Muscle of leg (tissue), 11 donors: Measurements from ENCODE around the gene HOMER2. TPM values are rescaled to one million over a fixed set of nuclear protein-coding genes. Genes with fewer than 3 reads are reported as not detected.

Source experiments
- DNase-seq: peaks from one replicate; pipeline ENCODE4 v3.0.0; 2013
- H3K27ac ChIP-seq: one replicate; pipeline ENCODE4 v1.5.1; 2013; ENCODE audit warnings: mild to moderate bottlenecking, low read length, control low read depth
- H3K27me3 ChIP-seq: one replicate; pipeline ENCODE4 v1.6.1; 2013; ENCODE audit warnings: low read length; ENCODE audit not compliant: control insufficient read depth, insufficient read depth
- H3K36me3 ChIP-seq: one replicate; pipeline ENCODE4 v1.6.1; 2013; ENCODE audit warnings: low read length; ENCODE audit not compliant: control insufficient read depth, insufficient read depth
- H3K4me1 ChIP-seq: one replicate; pipeline ENCODE4 v1.6.1; 2013; ENCODE audit warnings: low read length; ENCODE audit not compliant: control insufficient read depth, insufficient read depth
- H3K4me3 ChIP-seq: one replicate; pipeline ENCODE4 v1.5.1; 2013; ENCODE audit warnings: low read length, control low read depth
- H3K9me3 ChIP-seq: replicated peaks from 2 replicates; pipeline ENCODE4 v1.6.1; 2013; ENCODE audit warnings: low read depth, low read length; ENCODE audit not compliant: control insufficient read depth
- WGBS: methylation state at CpG from one replicate; pipeline ENCODE4 v1.1.5; 2013; ENCODE audit warnings: missing lambda C conversion rate; ENCODE audit not compliant: insufficient coverage; 5-methylcytosine and 5-hydroxymethylcytosine counted together
- polyA plus RNA-seq, 8 donors: library from polyadenylated mRNA; unstranded; fragments of 120-200 nt; gene quantifications; one replicate each; pipeline versions ENCODE4 v1.2.1 to v1.2.3, GENCODE V29; 2013; ENCODE audit warnings: inconsistent platforms in 1 of 8, low replicate concordance in 1 of 8; ENCODE audit not compliant: insufficient read length in 8 of 8, insufficient read depth in 1 of 8
- total RNA-seq: library from RNA; stranded (reverse); fragments of 120-200 nt; gene quantifications from one replicate; pipeline ENCODE4 v1.2.4, GENCODE V29; 2013

HOMER2 gene
- total and polyA plus RNA-seq, 9 donors = 20.1 to 28.8 (median 26.0) TPM

GRCh38 chr15:82968066-82968465 lies 15.5 kb upstream of the HOMER2 start:
- 86% methylated on average over 3 of the region's 4 CpGs for WGBS
- H3K9me3 ChIP-seq = no peaks in the 10 kb centered on the region
- H3K4me3 ChIP-seq = no peak overlapping the region
- peaks cover 3% of the 10 kb centered on the region for H3K4me1 ChIP-seq
- DNase-seq = no peak
- H3K27ac ChIP-seq = no peak overlapping the region
- no peaks in the 10 kb centered on the region for H3K36me3 ChIP-seq
- no peaks in the 10 kb centered on the region for H3K27me3 ChIP-seq

- H3K36me3 ChIP-seq = no peaks in the 10 kb centered on the region
- H3K4me1 ChIP-seq = peaks cover 3% of the 10 kb centered on the region
- no peak overlapping the region for H3K27ac ChIP-seq
- WGBS = 100% methylated on average over 1 of the region's 4 CpGs
- no peak for DNase-seq
- no peaks in the 10 kb centered on the region for H3K9me3 ChIP-seq
- no peak overlapping the region for H3K4me3 ChIP-seq
- H3K27me3 ChIP-seq = no peaks in the 10 kb centered on the region
Observed at GRCh38 chr15:82966671-82967071, 14.2 kb upstream of the HOMER2 start.

GRCh38 chr15:82964890-82965289 lies 12.4 kb upstream of the HOMER2 start:
- Histone ChIP-seq H3K27ac (no peak overlapping the region), H3K4me1 (peaks cover 3% of the 10 kb centered on the region), H3K4me3 (no peak overlapping the region), H3K36me3 (no peaks in the 10 kb centered on the region), H3K27me3 (no peaks in the 10 kb centered on the region), H3K9me3 (no peaks in the 10 kb centered on the region)
- WGBS = 98% methylated on average over 4 of the region's 5 CpGs
- DNase-seq = no peak

GRCh38 chr15:82963471-82964341 lies 11.2 kb upstream of the HOMER2 start:
- H3K36me3 ChIP-seq = no peaks in the 10 kb centered on the region
- no peaks in the 10 kb centered on the region for H3K27me3 ChIP-seq
- peaks cover 7% of the 10 kb centered on the region for H3K4me1 ChIP-seq
- peak; percentile 40 for DNase-seq
- H3K4me3 ChIP-seq = no peak overlapping the region
- WGBS = no CpG with 5 or more reads among the region's 7 CpGs
- H3K27ac ChIP-seq = peak overlapping the region; percentile 17
- no peaks in the 10 kb centered on the region for H3K9me3 ChIP-seq

- Histone ChIP-seq H3K27me3 (no peaks in the 10 kb centered on the region), H3K4me3 (no peak overlapping the region), H3K27ac (no peak overlapping the region), H3K36me3 (no peaks in the 10 kb centered on the region), H3K4me1 (peaks cover 7% of the 10 kb centered on the region), H3K9me3 (no peaks in the 10 kb centered on the region)
- WGBS = 82% methylated on average over 3 of the region's 3 CpGs
- DNase-seq = no peak
Observed at GRCh38 chr15:82960766-82961165, 8.2 kb upstream of the HOMER2 start.

GRCh38 chr15:82959423-82959822 lies 6.9 kb upstream of the HOMER2 start:
- no peak overlapping the region for H3K4me3 ChIP-seq
- WGBS = 92% methylated on average over 5 of the region's 5 CpGs
- H3K4me1 ChIP-seq = peaks cover 7% of the 10 kb centered on the region
- DNase-seq = no peak
- no peak overlapping the region for H3K27ac ChIP-seq
- H3K36me3 ChIP-seq = no peaks in the 10 kb centered on the region
- no peaks in the 10 kb centered on the region for H3K27me3 ChIP-seq
- H3K9me3 ChIP-seq = no peaks in the 10 kb centered on the region

GRCh38 chr15:82958638-82959037 lies 6.1 kb upstream of the HOMER2 start:
- Histone ChIP-seq H3K27me3 (no peaks in the 10 kb centered on the region), H3K36me3 (no peaks in the 10 kb centered on the region), H3K9me3 (no peaks in the 10 kb centered on the region), H3K27ac (peak overlapping the region; percentile 29), H3K4me1 (peaks cover 6% of the 10 kb centered on the region), H3K4me3 (no peak overlapping the region)
- DNase-seq = peak; percentile 32
- WGBS = no CpG with 5 or more reads among the region's 1 CpG

GRCh38 chr15:82951472-82952157 lies 905 bp downstream of the HOMER2 start:
- H3K4me3 ChIP-seq = peak overlapping the region; percentile 43
- 58% methylated on average over 4 of the region's 13 CpGs for WGBS
- no peak overlapping the region for H3K27ac ChIP-seq
- H3K27me3 ChIP-seq = peaks cover 18% of the 10 kb centered on the region
- no peaks in the 10 kb centered on the region for H3K9me3 ChIP-seq
- H3K4me1 ChIP-seq = peaks cover 12% of the 10 kb centered on the region
- H3K36me3 ChIP-seq = no peaks in the 10 kb centered on the region
- peak; percentile 9 for DNase-seq

GRCh38 chr15:82950746-82951370 lies 1.7 kb downstream of the HOMER2 start:
- Histone ChIP-seq H3K9me3 (no peaks in the 10 kb centered on the region), H3K4me1 (peaks cover 12% of the 10 kb centered on the region), H3K36me3 (no peaks in the 10 kb centered on the region), H3K27me3 (peaks cover 18% of the 10 kb centered on the region), H3K4me3 (no peak overlapping the region), H3K27ac (no peak overlapping the region)
- WGBS = 45% methylated on average over 3 of the region's 6 CpGs
- no peak for DNase-seq

GRCh38 chr15:82950295-82950694 lies 2.2 kb downstream of the HOMER2 start:
- H3K4me1 ChIP-seq = peaks cover 12% of the 10 kb centered on the region
- WGBS = 88% methylated on average over 2 of the region's 5 CpGs
- no peak overlapping the region for H3K27ac ChIP-seq
- no peaks in the 10 kb centered on the region for H3K9me3 ChIP-seq
- peaks cover 18% of the 10 kb centered on the region for H3K27me3 ChIP-seq
- H3K4me3 ChIP-seq = no peak overlapping the region
- no peak for DNase-seq
- H3K36me3 ChIP-seq = no peaks in the 10 kb centered on the region
